Measurements from ENCODE around the gene FGF19.
"Not testable (repeated sequence)": the region's sequence is repeated elsewhere in the genome, so short reads cannot be mapped to it uniquely, and the experiment has no call there.

The FGF19 gene

GRCh38 chr11:69695581-69695980 is 8.2 kb downstream of the FGF19 start:
- no peak for DNase-seq (ENCODE audit: low read depth)

GRCh38 chr11:69694781-69695180 is 9.0 kb downstream of the FGF19 start:
- no peak for DNase-seq (ENCODE audit: low read depth)

GRCh38 chr11:69692422-69692821 is 11.4 kb downstream of the FGF19 start:
- no peak for DNase-seq (ENCODE audit: low read depth)

- DNase-seq (ENCODE audit: low read depth), result no peak
These were observed 12.4 kb downstream of the FGF19 start for GRCh38 chr11:69691463-69691862.

GRCh38 chr11:69689484-69690319 is 14.1 kb downstream of the FGF19 start:
- DNase-seq (ENCODE audit: low read depth), result no peak

- DNase-seq (ENCODE audit: low read depth), result not testable (repeated sequence)
These were observed 15.7 kb downstream of the FGF19 start for GRCh38 chr11:69687969-69688771.

- DNase-seq (ENCODE audit: low read depth), result no peak
These were observed 17.0 kb downstream of the FGF19 start for GRCh38 chr11:69686856-69687255.

- no peak for DNase-seq (ENCODE audit: low read depth)
These were observed 17.4 kb downstream of the FGF19 start for GRCh38 chr11:69686452-69686851.

GRCh38 chr11:69685348-69685747 is 18.5 kb downstream of the FGF19 start:
- no peak for DNase-seq (ENCODE audit: low read depth)

GRCh38 chr11:69684651-69685050 is 19.2 kb downstream of the FGF19 start:
- no peak for DNase-seq (ENCODE audit: low read depth)

GRCh38 chr11:69683764-69684333 is 20.0 kb downstream of the FGF19 start:
- no peak for DNase-seq (ENCODE audit: low read depth)

- no peak for DNase-seq (ENCODE audit: low read depth)
These were observed 21.0 kb downstream of the FGF19 start for GRCh38 chr11:69682681-69683326.

GRCh38 chr11:69682221-69682620 is 21.6 kb downstream of the FGF19 start:
- DNase-seq (ENCODE audit: low read depth), result no peak

GRCh38 chr11:69680688-69681087 is 23.1 kb downstream of the FGF19 start:
- no peak for DNase-seq (ENCODE audit: low read depth)

GRCh38 chr11:69677749-69678148 is 26.1 kb downstream of the FGF19 start:
- DNase-seq (ENCODE audit: low read depth), result no peak

- peak; percentile 95 for DNase-seq (ENCODE audit: low read depth)
These were observed 28.7 kb downstream of the FGF19 start, which contains the start of gene LTO1 for GRCh38 chr11:69674886-69675714. Gene LTO1 (minus strand): TSS chr11:69675353. CDS start chr11:69675239, 114 bp downstream.

GRCh38 chr11:69674267-69674885 is 29.4 kb downstream of the FGF19 start:
- DNase-seq (ENCODE audit: low read depth), result no peak

GRCh38 chr11:69671734-69672465 is 31.9 kb downstream of the FGF19 start:
- no peak for DNase-seq (ENCODE audit: low read depth)

- DNase-seq (ENCODE audit: low read depth), result peak; percentile 48
These were observed 33.5 kb downstream of the FGF19 start for GRCh38 chr11:69670158-69670845.

GRCh38 chr11:69669486-69669885 is 34.3 kb downstream of the FGF19 start:
- no peak for DNase-seq (ENCODE audit: low read depth)
